Measurements from ENCODE around the gene ZBTB49.

The ZBTB49 gene

DNA sequence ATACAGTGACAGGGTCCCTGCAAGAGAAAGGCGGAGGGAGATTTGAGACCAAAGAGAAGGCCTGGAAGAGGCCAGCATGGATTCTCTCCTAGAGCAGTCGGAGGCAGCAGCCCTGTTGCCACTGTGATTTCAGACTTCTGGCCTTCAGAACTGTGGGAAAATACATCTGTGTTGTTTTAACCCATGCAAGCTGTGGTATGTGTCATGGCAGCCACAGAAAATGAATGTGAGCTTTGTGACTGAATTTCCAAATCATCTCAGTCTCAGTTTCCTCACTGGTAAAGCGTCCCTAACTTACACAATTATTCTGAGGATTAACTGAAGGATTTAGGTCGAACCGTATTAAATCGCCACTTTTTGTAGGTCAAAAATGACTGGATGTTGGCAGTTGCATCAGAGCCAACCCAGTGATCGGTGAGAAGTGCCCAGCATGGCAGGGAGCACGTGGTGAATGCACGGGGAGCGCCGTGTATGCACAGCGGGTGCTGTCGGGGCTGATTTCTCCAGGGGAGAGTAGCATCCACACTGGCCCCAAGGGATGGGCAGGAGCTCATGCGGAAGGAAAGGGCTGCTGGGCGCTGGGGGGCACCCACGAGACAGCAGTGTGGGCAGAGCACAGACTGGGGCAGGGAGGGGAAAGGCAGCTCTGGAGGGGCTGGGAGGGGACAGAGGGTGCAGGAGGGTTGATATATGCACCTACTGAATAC, 73.1 kb downstream of the ZBTB49 start:
- no peak for DNase-seq

GRCh38 chr4:4364061-4364460, 74.0 kb downstream of the ZBTB49 start:
- DNase-seq, result no peak

- no peak for DNase-seq
Measured at GRCh38 chr4:4364486-4365208, 74.6 kb downstream of the ZBTB49 start.

GRCh38 chr4:4368809-4369580, 78.9 kb downstream of the ZBTB49 start:
- DNase-seq, result no peak
